HepG2 (cell line): ENCODE measurements around the gene WNT6. TPM values are rescaled to one million over a fixed set of nuclear protein-coding genes. Genes with fewer than 3 reads are reported as not detected.

Experiments
- ATF7-NPFF ChIP-seq: sonication (generic); formaldehyde crosslinking; IDR thresholded peaks from 2 replicates; pipeline ENCODE4 v1.8.1; 2023; ENCODE audit warnings: mild to moderate bottlenecking, low read depth, missing genetic modification reagents, moderate library complexity
- ATM ChIP-seq: fragments of 450-650 bp; IDR thresholded peaks from 2 replicates; pipeline ENCODE4 v1.7.1; 2017; ENCODE audit warnings: mild to moderate bottlenecking, borderline replicate concordance
- FOXC1 ChIP-seq: sonication (generic); formaldehyde crosslinking; IDR thresholded peaks from 2 replicates; pipeline ENCODE4 v1.8.0; 2022; ENCODE audit warnings: mild to moderate bottlenecking, missing genetic modification reagents, borderline replicate concordance
- ISX ChIP-seq: sonication (generic); formaldehyde crosslinking; conservative IDR thresholded peaks from 2 replicates; pipeline ENCODE4 v1.5.0; 2020; ENCODE audit warnings: missing genetic modification reagents
- JUNB ChIP-seq: sonication (generic); formaldehyde crosslinking; IDR thresholded peaks from 2 replicates; pipeline ENCODE4 v1.8.0; 2022; ENCODE audit warnings: missing genetic modification reagents, mild to moderate bottlenecking, borderline replicate concordance
- KLF12 ChIP-seq: sonication (generic); formaldehyde crosslinking; IDR thresholded peaks from 2 replicates; pipeline ENCODE4 v1.4.0; 2020; ENCODE audit warnings: missing genetic modification reagents, borderline replicate concordance
- MEIS2 ChIP-seq: sonication (generic); formaldehyde crosslinking; IDR thresholded peaks from 2 replicates; pipeline ENCODE4 v1.9.0; 2021; ENCODE audit warnings: mild to moderate bottlenecking, missing genetic modification reagents
- MIER2 ChIP-seq: IDR thresholded peaks from 2 replicates; pipeline ENCODE4 v1.6.1; 2016; ENCODE audit warnings: missing biosample characterization, missing genetic modification reagents
- MIER3 ChIP-seq: IDR thresholded peaks from 2 replicates; pipeline ENCODE4 v1.6.1; 2016; ENCODE audit warnings: missing compliant biosample characterization, borderline replicate concordance
- NR2F6 ChIP-seq, 2 experiments: IDR thresholded peaks; 2 replicates each; pipeline ENCODE4 v1.6.1; 2016; ENCODE audit warnings: antibody characterized with exemption in 1 of 2, mild to moderate bottlenecking in 1 of 2
- XRCC5 ChIP-seq: fragments of 200-400 bp; formaldehyde crosslinking; optimal IDR thresholded peaks from 2 replicates; pipeline ENCODE3; 2017; ENCODE audit warnings: mild to moderate bottlenecking, low read length
- ZBTB7B ChIP-seq: sonication (generic); formaldehyde crosslinking; IDR thresholded peaks from 2 replicates; pipeline ENCODE4 v1.4.0; 2020; ENCODE audit warnings: missing genetic modification reagents
- ZNF160 ChIP-seq: sonication (generic); formaldehyde crosslinking; IDR thresholded peaks from 2 replicates; pipeline ENCODE4 v1.8.0; 2022; ENCODE audit warnings: mild to moderate bottlenecking, inconsistent platforms, missing genetic modification reagents
- ZNF276 ChIP-seq: sonication (generic); formaldehyde crosslinking; IDR thresholded peaks from 2 replicates; pipeline ENCODE4 v1.4.0; 2020; ENCODE audit warnings: mild to moderate bottlenecking, low read depth, missing genetic modification reagents
- ZNF557 ChIP-seq: sonication (generic); formaldehyde crosslinking; IDR thresholded peaks from 2 replicates; pipeline ENCODE4 v1.4.0; 2020; ENCODE audit warnings: missing genetic modification reagents
- ZNF569 ChIP-seq: sonication (generic); formaldehyde crosslinking; IDR thresholded peaks from 2 replicates; pipeline ENCODE4 v1.5.0; 2020; ENCODE audit warnings: mild to moderate bottlenecking, missing genetic modification reagents, moderate library complexity, borderline replicate concordance
- ZNF687 ChIP-seq: sonication (generic); formaldehyde crosslinking; IDR thresholded peaks from 2 replicates; pipeline ENCODE4 v1.5.1; 2020; ENCODE audit warnings: mild to moderate bottlenecking, missing genetic modification reagents, moderate library complexity
- polyA plus RNA-seq, 8 experiments: library from polyadenylated mRNA; depleted of rRNA in 3 of 8; stranded (reverse) in 7 of 8; unstranded in 1 of 8; fragments of >200 nt; fragmentation: Illumina TruSeq in 4 of 8; extraction: Trizol in 4 of 8; gene quantifications; 2 replicates each; pipeline versions ENCODE4 v1.2.1 to v1.2.3, GENCODE V29; 2011 to 2016; ENCODE audit warnings: low read depth in 4 of 8, missing spikeins in 1 of 8, mixed read lengths in 1 of 8; ENCODE audit not compliant: insufficient read depth in 1 of 8
- total RNA-seq, 5 experiments: library from RNA; depleted of rRNA; stranded (reverse); fragments of >200 nt; fragmentation: Illumina TruSeq; extraction: Trizol; gene quantifications; 2 replicates each; pipeline ENCODE4 v1.2.3, GENCODE V29; 2016; ENCODE audit warnings: low read depth in 1 of 5
- TF ChIP-seq, protein P1 (sequence below): sonication (generic); formaldehyde crosslinking; IDR thresholded peaks from 2 replicates; pipeline ENCODE4 v1.8.1; 2023; ENCODE audit warnings: mild to moderate bottlenecking, missing genetic modification reagents
- TF ChIP-seq, protein P2 (sequence below): IDR thresholded peaks from 2 replicates; pipeline ENCODE4 v1.6.1; 2016; ENCODE audit warnings: control low read depth

The WNT6 gene
- total and polyA plus RNA-seq, 2 of the 13 experiments (the other 11 are each of a cell fraction or from before 2014, with no cell fraction given), result 0.20 TPM; not detected in 1

DNA sequence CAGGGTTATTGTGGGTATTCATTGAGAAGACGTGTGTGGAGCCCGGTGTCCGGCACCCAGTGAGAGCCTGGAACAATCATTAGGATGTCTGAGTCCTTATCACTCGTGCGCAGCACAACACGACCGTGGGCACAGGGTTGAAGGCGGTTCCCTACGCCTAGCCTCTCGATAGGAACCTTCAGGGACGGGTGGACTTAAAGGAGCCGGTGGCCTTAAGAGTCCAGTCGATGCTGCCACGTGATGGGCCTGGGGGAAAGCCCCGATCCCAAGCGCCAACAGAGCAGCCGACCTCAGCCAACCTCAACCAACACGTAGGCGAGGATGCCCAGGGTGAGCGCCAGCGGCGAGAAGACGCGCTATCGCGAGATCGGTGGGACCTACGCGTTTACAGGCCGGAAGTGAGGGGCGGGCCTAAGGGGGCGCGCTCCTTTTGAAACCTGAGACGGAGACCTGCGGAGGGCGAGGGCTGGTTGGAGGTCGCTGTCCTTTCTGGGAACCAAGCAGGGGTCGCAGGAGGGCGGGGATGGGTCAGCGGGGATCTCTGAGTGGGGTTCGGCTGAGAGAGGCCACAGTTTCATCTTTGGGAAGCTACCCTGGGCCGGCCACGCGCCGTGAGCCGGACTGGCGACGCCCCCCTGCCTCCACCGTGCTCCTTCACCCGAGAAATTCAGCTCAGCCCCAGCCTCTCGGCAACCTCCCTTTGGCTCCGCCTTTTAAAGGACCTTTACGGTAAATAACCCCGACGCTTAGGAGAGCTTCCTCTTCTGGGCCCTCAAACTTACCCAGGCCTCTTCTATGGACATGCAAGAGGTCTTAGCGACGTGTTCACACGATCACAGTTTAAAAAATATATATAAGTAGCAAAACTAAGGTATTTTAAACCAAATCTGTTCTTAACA, 49.4 kb downstream of the WNT6 start (continued):
- TF ChIP-seq NR2F6 (IDR thresholded peaks at IDR 0.05), result no peak
- peak; percentile 40; the same call in 1 of the 2 replicates for TF ChIP-seq NR2F6 (CRISPR knock-in tag; IDR thresholded peaks at IDR 0.05)
- peak; percentile 80; the same call in 1 of the 2 replicates for TF ChIP-seq ZNF557 (CRISPR knock-in tag)
- TF ChIP-seq XRCC5, result peak; percentile 46
- peak; percentile 97 for TF ChIP-seq ATF7-NPFF
- peak; percentile 68; the same call in 1 of the 2 replicates for TF ChIP-seq MIER3 (CRISPR knock-in tag)
- peak; percentile 20; the same call in 1 of the 2 replicates for TF ChIP-seq MEIS2
- TF ChIP-seq ZNF687 (CRISPR knock-in tag), result peak; percentile 100
- TF ChIP-seq ZNF276, result peak; percentile 97; the same call in 1 of the 2 replicates
- TF ChIP-seq FOXC1 (CRISPR knock-in tag), result peak; percentile 88
- TF ChIP-seq ZBTB7B (CRISPR knock-in tag), result peak; percentile 82; the same call in 1 of the 2 replicates
- TF ChIP-seq JUNB (CRISPR knock-in tag), result no peak
- TF ChIP-seq ATM, result no peak
- peak; percentile 92 for TF ChIP-seq ZNF160 (CRISPR knock-in tag)
- TF ChIP-seq MIER2 (CRISPR knock-in tag), result peak; percentile 85
- TF ChIP-seq ISX (CRISPR knock-in tag), result no peak
- peak; percentile 71 for TF ChIP-seq KLF12 (CRISPR knock-in tag)
- TF ChIP-seq, protein P1, sequence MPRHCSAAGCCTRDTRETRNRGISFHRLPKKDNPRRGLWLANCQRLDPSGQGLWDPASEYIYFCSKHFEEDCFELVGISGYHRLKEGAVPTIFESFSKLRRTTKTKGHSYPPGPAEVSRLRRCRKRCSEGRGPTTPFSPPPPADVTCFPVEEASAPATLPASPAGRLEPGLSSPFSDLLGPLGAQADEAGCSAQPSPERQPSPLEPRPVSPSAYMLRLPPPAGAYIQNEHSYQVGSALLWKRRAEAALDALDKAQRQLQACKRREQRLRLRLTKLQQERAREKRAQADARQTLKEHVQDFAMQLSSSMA (CRISPR knock-in tag), result peak; percentile 71; the same call in 1 of the 2 replicates
- peak; percentile 62; the same call in 1 of the 2 replicates for TF ChIP-seq ZNF569
- TF ChIP-seq, protein P2, sequence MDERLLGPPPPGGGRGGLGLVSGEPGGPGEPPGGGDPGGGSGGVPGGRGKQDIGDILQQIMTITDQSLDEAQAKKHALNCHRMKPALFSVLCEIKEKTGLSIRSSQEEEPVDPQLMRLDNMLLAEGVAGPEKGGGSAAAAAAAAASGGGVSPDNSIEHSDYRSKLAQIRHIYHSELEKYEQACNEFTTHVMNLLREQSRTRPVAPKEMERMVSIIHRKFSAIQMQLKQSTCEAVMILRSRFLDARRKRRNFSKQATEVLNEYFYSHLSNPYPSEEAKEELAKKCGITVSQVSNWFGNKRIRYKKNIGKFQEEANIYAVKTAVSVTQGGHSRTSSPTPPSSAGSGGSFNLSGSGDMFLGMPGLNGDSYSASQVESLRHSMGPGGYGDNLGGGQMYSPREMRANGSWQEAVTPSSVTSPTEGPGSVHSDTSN (CRISPR knock-in tag), result 0 out of 2 replicates have a peak, but pooled peaks have one; percentile 29
